GM12891 (cell line): ENCODE measurements around the gene CYP8B1.

Source experiments
- DNase-seq: peaks from one replicate; pipeline ENCODE4 v3.0.0; 2011; ENCODE audit warnings: low spot score; ENCODE audit not compliant: insufficient read length
- FAIRE-seq: peaks from 2 replicates; lab custom pipeline; 2011; peaks lifted over from hg19 to GRCh38; lab: Jason Lieb, UNC
- PAX5 ChIP-seq: IDR thresholded peaks from 2 replicates; pipeline ENCODE4 v1.6.1; 2011; ENCODE audit warnings: low read length, moderate library complexity, mild to moderate bottlenecking; ENCODE audit not compliant: insufficient read depth, severe bottlenecking
- POLR2A ChIP-seq: IDR thresholded peaks from 2 replicates; pipeline ENCODE4 v1.6.1; 2011; ENCODE audit warnings: low read depth, low read length, control low read depth
- POLR2AphosphoS5 ChIP-seq: IDR thresholded peaks from 2 replicates; pipeline ENCODE4 v1.6.1; 2011; ENCODE audit warnings: low read depth, low read length, control low read depth
- POU2F2 ChIP-seq: IDR thresholded peaks from 2 replicates; pipeline ENCODE4 v1.6.1; 2011; ENCODE audit warnings: low read depth, mild to moderate bottlenecking, control low read depth, low read length, moderate library complexity
- SPI1 ChIP-seq: IDR thresholded peaks from 2 replicates; pipeline ENCODE4 v1.6.1; 2011; ENCODE audit warnings: low read depth, low read length, control low read depth
- TAF1 ChIP-seq: IDR thresholded peaks from 2 replicates; pipeline ENCODE4 v1.6.1; 2011; ENCODE audit warnings: low read depth, low read length, control low read depth

Gene CYP8B1

GRCh38 chr3:42873221-42873982 lies 2.3 kb downstream of the CYP8B1 start:
- no peak for DNase-seq
- FAIRE-seq: no peak

GRCh38 chr3:42872718-42873117 lies 3.0 kb downstream of the CYP8B1 start:
- no peak for DNase-seq
- FAIRE-seq: no peak
- no peak for TF ChIP-seq POLR2A
- no peak for TF ChIP-seq PAX5
- TF ChIP-seq SPI1: no peak
- no peak for TF ChIP-seq POU2F2
- TF ChIP-seq TAF1: no peak
- no peak for TF ChIP-seq POLR2AphosphoS5

More at GRCh38 chr3:42873221-42873982, 2.3 kb downstream of the CYP8B1 start:
- TF ChIP-seq POLR2AphosphoS5 (no peak), PAX5 (no peak), TAF1 (no peak), POLR2A (no peak), SPI1 (no peak), POU2F2 (no peak)

- no peak for TF ChIP-seq SPI1
- TF ChIP-seq POLR2AphosphoS5: no peak
- TF ChIP-seq POU2F2: no peak
- no peak for TF ChIP-seq TAF1
- no peak for TF ChIP-seq POLR2A
- no peak for TF ChIP-seq PAX5
- FAIRE-seq: no peak
- DNase-seq: no peak
Observed at GRCh38 chr3:42871592-42872196, 4.0 kb downstream of the CYP8B1 start.

GRCh38 chr3:42868841-42869240 lies 6.8 kb downstream of the CYP8B1 start:
- no peak for TF ChIP-seq POU2F2
- TF ChIP-seq TAF1: no peak
- TF ChIP-seq POLR2A: no peak
- no peak for TF ChIP-seq PAX5
- TF ChIP-seq POLR2AphosphoS5: no peak
- no peak for TF ChIP-seq SPI1
- FAIRE-seq: no peak

GRCh38 chr3:42867138-42867537 lies 8.5 kb downstream of the CYP8B1 start:
- TF ChIP-seq PAX5 (no peak), POLR2AphosphoS5 (no peak), TAF1 (no peak), POLR2A (no peak), POU2F2 (no peak), SPI1 (no peak)
- DNase-seq (no peak), FAIRE-seq (no peak)

More at GRCh38 chr3:42868841-42869240, 6.8 kb downstream of the CYP8B1 start:
- no peak for DNase-seq

- TF ChIP-seq TAF1: no peak
- no peak for TF ChIP-seq PAX5
- no peak for TF ChIP-seq POLR2A
- TF ChIP-seq POU2F2: no peak
- FAIRE-seq (no peak), DNase-seq (no peak)
Observed at GRCh38 chr3:42865256-42865655, 10.4 kb downstream of the CYP8B1 start.

- FAIRE-seq: no peak
- TF ChIP-seq TAF1 (no peak), SPI1 (no peak), POU2F2 (no peak), PAX5 (no peak), POLR2A (no peak), POLR2AphosphoS5 (no peak)
- DNase-seq: no peak
Observed at GRCh38 chr3:42864321-42864950, 11.2 kb downstream of the CYP8B1 start.

- TF ChIP-seq SPI1 (no peak), POLR2A (no peak), POLR2AphosphoS5 (no peak), TAF1 (no peak), POU2F2 (no peak), PAX5 (no peak)
- DNase-seq (no peak), FAIRE-seq (no peak)
Observed at GRCh38 chr3:42856544-42856943, 19.1 kb downstream of the CYP8B1 start.
